Measurements from ENCODE around the gene SULF2.
"Not testable (repeated sequence)": the region's sequence is repeated elsewhere in the genome, so short reads cannot be mapped to it uniquely, and the experiment has no call there.

SULF2 gene

DNA sequence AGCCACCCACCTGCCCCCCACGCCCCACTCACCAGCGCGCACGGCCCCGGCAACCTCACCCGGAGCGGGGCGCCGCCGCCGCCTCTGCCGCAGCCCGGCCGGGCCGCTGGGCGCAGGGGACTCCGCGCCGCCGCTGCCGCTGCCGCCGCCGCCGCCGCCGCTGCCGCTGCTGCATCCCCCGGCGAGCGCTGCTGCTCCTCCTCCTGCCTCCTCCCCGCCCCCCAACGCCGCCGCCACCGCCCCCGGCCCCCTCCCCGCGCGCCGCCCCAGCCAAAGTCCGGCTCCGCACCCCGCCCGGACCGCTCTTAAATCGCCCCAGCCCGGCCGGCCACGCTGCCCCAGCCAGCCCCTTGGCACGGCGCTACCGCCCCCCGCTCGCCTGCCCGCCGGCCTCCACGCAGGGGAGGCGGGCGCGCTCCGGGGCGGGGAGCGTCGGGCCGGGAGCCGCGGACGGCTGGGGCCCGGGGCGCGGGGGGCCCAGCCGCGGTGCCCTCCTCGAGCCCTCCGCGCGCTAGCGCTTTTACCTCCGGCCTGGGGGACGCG is at the start of gene SULF2:
Gene SULF2, minus strand, starts transcription at position 171 of the 543 bp plus-strand sequence. CDS start 28,118 bp downstream, outside the sequence.
- no peak for FAIRE-seq
- DNase-seq (ENCODE audit: low spot score), result no peak

DNA sequence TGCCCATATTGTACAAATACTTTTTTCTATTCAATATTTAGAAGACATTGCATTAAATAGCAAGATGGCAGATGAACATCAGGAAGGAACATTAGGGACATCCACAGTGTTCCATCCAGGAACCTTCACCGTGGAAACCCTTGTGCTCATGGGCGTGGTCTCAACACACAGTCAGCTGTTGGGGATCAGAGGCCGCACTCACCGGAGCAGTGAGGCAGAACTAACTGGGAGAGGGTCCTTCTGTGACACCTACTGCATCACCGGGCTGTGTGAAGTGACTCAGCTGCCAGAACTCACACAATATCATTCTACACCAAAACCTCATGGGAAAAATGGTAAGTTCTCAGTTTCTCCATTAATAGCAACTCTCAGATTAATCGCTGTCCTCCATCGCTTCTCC is 46.4 kb upstream of the SULF2 start:
- not testable (repeated sequence) for FAIRE-seq

DNA sequence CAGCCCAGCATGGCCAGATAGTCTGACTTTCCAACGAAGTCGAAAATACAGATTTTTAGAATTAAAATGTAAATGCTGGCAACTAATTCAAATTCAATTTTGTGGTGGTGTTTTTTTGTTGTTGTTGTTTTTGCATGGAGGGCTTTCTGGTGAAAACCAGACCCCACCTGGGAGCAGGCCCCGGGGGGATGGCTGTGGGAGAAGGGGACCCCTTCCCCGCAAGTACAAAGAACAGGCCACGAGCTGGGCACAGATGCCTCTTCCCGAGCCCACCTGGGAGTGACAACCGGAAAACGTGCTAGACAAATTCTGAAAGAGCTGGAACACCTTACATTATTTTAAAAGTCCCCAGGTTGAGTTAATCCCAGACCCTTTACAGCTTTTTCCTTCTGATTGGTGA is 41.4 kb upstream of the SULF2 start:
- FAIRE-seq; DNase-seq (ENCODE audit: low spot score): not testable (repeated sequence)

More for the DNA sequence above, 46.4 kb upstream of the SULF2 start:
- DNase-seq (ENCODE audit: low spot score), result not testable (repeated sequence)

DNA sequence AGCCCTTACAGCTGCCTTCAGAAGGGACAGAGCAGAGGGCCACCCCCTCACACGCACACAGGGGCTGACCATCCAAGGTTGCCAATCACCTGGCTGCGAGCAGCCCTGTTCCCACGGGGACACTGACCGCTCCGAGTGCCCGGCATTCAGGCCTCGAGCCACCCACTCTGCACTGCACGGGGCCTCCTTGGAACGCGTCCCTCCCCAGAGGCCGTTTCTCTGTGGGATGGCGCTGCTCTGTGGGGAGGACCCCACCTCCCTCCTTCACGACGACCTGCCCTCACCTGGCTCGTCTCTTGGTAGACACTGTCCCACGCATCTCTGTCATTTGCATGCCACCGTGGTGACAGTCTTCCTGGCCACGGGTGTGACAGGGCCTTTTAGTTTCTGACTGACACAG is 40.7 kb upstream of the SULF2 start:
- FAIRE-seq; DNase-seq (ENCODE audit: low spot score): not testable (repeated sequence)

DNA sequence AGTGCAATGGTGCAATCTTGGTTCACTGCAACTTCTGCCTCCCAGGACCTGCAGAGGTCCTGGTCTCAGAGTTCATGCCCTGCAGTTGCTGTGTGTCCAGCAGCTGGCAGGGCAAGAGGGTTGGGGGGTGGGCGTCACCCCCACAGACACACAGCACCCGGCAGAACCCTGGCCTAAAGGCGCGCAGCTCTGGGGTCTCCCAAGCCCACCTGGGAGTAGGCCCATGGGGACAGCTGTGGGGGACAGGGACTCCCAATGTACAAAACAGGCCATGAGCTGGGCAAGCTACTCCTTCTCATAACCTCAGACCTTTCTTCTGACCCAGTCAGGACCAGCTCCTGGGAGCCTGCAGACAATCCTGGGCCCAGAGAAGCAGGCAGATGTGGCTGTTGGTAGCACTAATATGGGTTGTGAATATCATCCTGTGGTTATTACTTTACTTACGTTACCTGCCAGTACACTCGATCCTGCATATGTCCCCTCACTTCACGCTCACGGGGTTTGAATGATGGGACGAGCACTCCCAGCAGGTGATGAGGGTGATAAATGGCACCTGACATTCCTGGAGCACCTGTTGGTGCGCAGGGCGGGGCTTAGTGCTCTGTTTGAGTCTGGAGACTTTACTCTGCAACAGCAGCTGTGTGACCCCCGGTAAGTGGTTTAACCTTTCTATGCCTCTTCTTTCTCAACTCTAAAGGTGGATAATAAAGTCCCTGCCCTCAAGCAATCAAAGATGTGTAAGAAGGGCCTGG is 39.9 kb upstream of the SULF2 start:
- FAIRE-seq (no peak), DNase-seq (ENCODE audit: low spot score) (no peak)

DNA sequence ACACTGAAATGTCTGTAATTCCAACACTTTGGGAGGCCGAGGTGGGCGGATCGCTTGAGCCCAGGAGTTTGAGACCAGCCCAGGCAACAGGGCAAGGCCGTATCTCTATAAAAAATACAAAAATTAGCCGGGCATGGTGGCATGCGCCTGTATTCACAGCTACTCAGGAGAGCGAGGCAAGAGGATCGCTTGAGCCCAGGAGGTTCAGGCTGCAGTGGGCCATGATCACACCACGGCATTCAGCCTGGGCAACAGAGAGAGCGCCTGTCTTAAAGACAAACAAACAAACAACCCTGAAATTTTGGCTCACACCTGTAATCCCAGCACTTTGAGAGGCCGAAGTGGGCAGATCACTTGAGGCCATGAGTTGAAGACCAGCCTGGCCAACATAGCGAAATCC is 38.7 kb upstream of the SULF2 start:
- not testable (repeated sequence) for DNase-seq (ENCODE audit: low spot score); FAIRE-seq

DNA sequence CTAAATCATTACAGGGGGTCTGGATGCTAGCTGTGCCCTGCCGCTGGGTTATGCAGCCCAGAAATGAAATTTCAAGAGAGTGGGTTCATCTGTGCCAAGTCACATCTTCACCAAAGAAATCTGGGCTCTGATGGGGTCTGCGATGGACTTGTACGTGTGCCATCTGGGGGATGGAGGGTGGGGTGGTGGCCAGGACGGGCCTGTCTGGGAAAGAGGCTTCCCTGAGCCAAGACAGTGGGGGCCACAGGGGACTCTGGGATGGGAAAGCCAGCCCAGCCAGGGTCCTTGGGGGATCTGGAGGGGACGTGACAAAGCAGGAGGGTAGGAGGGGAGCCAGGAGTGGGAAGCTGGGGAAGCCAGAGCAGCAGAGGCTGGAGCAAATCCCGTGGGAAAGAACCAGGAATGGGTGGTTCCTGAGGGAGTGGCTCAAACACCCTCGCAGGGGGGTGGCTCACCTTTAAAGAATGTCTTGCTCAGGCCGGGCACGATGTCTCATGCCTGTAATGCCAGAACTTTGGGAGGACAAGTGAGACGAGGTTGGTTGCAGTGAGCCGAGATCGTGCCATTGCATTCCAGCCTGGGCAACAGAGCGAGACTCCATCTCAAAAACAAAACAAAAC is 36.3 kb upstream of the SULF2 start:
- FAIRE-seq, result no peak

DNA sequence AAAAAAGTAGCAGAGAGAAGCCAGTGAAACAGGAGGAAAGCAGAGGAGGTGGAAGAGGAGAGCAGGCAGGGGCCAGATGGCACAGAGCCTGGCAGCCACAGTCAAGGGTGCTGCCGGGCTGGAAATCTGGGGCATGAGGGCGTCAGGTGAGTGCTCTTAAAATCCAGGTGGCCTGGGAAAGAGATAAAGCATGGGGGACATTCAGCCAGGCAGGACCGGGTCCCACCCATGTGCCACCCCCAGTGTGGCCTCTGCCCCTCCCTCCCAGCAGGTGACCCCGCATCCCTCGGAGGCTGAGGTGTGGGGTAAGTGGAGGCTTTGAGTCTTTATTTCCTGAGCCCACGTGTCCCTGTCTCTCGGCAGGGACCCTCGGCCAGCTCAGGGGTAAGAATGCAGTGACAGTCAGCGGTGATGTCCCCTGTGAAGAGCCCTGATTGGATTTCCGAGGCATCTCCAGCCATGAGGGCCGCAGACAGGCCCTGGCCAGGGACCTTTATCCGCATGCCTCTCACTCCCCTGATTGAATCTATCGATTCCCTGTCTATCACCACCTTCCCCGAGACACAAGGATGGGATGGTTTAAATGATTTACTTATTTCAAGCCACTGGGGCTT is 33.8 kb upstream of the SULF2 start:
- FAIRE-seq (no peak), DNase-seq (ENCODE audit: low spot score) (no peak)

More for the DNA sequence above, 36.3 kb upstream of the SULF2 start:
- DNase-seq (ENCODE audit: low spot score), result peak; percentile 84

DNA sequence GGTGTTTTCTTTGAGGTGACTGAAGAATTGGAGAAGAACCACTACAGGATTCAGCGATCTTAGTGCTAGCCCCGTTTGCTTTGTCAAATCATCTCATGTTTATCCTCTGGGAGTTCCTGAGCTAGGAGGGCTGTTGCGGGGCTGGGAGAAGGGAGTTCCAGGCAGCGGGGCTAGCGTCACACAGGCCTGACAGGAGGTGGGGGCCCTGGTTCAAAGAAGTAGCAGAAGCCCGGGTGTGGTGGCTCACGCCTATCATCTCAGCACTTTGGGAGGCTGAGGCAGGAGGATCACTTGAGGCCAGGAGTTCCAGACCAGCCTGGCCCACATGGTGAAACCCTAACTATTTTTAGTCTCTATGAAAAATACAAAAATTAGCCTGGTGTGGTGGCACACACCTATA is 33.2 kb upstream of the SULF2 start:
- DNase-seq (ENCODE audit: low spot score) (no peak), FAIRE-seq (no peak)

DNA sequence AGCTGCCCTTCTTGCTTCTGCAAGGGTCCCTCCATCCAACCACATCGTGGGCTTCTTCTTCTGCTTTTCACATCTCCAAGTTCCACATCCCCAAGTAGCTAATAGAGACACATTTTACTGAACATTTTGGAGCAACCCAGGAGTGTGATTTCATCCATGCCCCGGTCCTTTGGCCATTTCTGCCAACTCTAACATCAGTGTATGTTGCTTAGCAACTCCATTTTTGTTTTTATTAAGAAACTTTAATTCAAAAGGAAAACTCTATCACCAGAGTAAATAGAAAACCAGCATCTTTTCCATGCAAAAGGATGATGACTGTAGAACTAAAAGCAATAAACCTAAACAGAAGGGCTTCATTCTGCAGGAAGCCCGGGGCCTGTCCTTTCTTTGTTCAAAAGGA is 32.7 kb upstream of the SULF2 start:
- DNase-seq (ENCODE audit: low spot score) (no peak), FAIRE-seq (no peak)

DNA sequence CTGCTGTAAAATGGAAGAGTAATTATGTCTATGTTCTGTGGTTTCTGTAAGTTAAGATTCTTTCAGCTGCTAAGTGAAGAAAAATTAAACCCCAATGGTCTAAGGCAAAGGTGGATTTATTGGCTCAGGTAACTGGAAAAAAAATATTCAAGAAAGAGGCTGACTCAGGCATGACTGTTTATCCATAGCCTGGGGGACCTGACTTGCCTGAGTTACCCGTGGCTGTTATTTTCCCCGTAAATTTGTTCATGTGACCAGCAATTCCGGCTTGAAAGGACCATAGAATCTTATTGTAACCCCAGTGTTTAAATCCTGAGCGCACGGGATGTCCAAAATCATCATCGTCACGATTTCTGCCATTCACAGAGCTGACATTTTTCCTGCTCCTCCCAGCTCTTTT is 32.3 kb upstream of the SULF2 start:
- FAIRE-seq (no peak), DNase-seq (ENCODE audit: low spot score) (no peak)

DNA sequence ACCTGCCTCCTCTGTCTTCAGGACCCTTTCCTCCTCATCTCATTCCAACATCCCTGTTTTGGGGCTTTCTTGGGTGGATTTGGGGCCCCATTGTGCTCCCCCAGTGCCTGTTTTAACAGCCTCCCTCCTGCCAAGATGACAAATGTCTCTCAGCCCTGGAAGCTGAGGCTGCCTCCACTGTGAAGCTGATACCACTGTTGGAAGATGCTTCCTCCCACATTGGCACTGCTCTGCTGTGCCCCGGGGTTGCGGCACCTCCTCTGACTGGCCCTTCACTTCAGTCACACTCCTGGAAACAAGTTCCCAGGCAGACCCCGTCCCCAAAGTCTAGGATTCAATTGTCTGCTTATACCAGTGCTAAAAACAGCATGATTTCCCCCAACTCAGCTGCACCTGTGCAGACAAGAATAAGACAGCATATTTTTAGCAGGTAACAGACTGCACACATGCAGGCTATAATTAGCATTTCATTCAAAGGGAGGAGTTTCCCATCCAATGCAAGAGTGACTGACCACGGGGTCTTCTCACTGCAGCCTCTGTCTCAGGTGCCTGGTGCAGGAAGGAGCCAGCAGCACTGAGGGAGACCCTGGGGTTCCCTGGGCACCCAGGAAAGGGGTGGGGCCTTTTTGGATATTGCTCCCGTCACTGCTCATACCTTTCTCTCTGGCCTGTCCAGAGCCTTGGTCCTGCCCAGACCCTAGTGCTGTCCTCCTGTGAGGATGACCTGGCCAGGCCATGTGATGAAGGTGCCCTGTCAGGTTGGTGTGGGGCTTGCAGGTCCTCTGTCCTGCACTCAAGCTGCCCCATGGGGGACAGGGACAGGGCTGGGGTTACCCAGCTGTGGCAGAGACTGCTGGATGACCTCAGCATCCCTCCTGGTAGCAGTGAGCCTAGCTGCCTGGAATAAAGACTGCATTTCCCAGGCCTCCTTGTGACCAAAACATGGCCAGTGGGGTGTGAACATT is 31.5 kb upstream of the SULF2 start:
- FAIRE-seq (no peak), DNase-seq (ENCODE audit: low spot score) (no peak)

DNA sequence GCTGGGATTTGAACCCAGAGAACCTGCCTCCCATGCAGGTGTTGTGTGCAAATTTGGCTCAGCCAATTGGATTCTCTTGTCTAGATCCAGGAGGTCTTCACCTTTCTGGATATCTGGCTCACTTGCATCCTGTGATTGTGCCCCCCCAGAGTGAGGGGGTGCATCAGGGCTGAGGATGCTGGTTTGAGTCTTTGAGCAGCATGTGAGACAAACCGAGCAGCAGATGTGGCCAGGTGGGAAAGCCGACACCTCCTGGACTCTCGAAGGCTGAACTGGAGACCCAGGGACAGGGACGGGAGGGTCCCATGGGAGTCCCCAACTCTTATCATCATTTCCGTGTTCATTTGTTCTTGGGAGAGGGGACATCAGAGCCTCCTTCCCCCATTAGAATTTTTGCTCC is 30.6 kb upstream of the SULF2 start:
- no peak for FAIRE-seq

DNA sequence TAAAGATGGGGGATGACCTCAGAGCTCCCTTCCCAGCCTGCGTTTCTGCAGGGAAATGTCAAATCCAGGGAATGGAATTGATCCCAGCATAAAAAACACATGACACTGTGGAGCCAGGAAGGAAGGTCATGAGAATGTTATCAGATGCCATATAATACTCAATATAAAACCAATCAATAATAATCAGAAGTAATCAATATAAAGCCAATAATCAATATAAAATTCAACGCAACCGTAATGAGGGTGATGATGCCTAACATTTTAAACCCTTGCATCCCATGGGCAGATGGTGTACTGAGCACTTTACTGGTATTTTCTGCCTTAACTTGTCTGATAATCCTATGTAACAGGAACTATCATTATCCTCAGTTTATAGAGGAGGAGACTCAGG is 30.1 kb upstream of the SULF2 start:
- DNase-seq (ENCODE audit: low spot score), result no peak
- FAIRE-seq, result no peak

More for the DNA sequence above, 30.6 kb upstream of the SULF2 start:
- DNase-seq (ENCODE audit: low spot score), result no peak

DNA sequence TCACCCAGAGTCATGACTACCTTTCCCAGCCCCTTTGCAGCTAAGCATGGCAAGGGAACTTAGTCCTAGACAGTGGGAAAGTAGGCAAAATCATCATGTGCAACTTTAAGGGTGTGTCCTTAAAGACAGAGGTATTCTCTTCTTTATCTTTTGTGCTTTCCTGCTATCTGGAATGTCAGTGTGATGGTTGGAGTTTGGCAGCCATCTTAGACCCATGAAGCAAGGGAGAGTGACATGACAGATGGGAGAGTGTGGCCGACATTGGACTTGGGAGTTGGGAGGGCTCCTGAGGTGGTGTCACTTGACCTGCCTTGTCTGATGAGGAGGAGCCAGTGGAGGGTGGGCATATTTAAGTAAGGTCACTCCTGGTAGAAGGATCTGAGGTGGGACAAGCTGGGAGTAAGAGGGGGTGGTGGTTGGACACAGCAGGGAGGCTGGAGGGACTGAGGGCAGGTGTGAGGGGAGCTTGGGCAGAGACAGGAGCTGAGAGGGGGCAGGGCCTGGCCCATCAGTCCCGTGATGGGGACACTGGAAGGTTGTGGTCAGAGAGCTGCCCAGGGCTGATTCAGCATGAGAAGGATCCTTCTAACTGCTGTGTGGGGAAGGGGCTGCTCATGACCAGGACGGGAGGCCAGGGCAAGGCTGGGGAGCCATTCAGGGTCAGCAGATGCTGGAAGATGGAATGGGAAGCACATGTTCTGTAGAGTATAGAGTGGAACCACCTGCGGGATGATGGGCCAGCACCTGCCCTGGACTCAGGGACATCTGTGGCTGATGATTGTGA is 29.5 kb upstream of the SULF2 start:
- DNase-seq (ENCODE audit: low spot score), result no peak
- FAIRE-seq, result peak; percentile 42

DNA sequence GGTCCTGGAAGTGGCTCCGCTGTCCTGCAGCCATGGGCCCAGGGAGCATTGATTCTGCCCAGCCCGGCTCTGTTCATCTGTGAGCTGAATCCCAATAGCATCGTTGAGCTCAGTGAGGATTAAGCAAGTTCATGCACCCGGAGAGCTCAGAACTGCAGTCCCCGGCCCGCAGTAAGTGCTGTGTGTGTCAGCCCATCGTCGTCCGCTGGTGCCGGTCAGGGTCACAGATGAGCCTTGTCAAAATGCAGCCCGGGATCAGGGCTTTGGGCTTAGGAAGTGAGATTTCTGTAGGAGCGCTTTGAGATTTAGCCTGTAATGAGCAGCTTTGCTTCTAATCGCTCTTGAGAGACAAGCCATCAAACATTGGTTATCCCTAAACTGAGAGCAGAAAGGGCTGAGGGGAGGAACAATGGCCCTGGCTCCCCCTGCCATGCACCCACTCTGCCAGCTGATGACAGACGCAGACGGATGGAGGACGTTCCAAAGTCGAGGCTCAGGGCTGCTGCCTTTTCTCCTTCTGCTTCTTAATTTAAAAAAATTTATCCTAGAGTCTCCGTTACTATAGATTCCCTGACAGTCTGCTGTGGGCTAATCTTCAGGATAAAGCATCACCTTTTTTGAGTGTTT is 25.6 kb upstream of the SULF2 start:
- no peak for DNase-seq (ENCODE audit: low spot score)

DNA sequence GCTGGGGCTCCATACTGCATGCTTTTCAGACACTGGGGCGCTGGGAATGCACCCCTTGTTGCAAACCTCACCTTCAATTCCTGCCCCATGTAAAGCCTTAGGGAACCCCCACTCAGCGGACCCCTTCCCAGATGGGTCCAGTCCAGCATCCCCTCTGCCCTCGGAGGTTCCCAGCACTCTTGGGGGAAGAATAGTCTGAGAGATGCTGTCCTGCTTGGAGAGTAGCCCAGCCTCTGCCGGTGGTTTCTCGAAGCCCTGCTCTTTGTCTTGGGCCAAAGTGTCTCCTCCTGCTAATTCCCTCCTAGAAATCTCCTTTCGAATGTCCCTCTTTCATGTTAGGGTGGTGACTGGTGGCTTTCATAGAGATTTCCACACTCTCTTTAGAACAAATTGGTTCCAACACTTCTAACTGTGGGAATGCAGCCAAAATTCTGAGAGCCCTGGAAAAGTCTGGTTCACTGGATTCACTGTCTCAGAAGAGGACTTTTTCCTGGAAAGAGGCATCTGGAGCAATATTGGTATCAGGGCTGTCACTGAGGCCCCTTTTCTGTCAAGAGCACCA is 24.9 kb upstream of the SULF2 start:
- DNase-seq (ENCODE audit: low spot score) (peak; percentile 32), FAIRE-seq (no peak)

More for the DNA sequence above, 25.6 kb upstream of the SULF2 start:
- FAIRE-seq, result no peak

DNA sequence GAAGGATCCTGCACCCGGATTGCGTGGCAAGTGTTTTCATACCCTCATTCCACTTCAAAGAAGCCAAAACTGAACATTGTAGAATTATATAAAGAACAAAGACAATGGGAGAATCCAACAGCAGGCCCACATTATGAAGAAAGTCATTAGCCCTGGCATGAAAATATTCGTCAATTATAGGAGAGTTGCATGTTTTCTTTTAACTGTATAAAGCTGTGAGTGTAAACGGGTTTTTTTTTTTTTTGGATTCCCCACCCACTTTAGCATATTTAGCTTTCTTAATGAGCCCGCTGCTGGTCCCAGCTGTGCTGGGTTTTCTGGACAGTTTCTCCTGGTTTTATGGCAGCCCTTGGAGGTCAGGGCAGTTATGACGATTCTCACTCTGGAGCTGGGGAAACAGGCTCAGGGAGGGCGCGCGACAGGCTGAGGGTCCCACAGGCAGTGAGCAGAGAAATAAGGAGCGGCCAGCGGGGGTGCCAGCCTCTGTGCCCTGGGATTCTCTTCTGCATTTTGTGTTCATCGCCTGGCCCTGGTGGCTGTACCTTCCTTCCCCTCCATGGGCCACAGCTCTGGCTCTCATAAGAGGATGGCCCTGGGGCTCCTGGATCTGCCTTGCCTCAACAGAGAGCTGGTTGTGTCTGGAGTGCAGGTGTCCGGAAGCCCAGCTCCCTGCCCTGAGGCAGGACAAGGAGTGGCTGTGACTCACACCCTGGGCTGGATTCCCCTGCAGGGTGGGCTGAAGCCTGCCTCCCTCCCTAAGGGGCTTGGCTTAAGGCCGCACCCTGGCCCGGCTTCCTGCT is 24.1 kb upstream of the SULF2 start:
- FAIRE-seq (peak; percentile 91), DNase-seq (ENCODE audit: low spot score) (peak; percentile 96)

DNA sequence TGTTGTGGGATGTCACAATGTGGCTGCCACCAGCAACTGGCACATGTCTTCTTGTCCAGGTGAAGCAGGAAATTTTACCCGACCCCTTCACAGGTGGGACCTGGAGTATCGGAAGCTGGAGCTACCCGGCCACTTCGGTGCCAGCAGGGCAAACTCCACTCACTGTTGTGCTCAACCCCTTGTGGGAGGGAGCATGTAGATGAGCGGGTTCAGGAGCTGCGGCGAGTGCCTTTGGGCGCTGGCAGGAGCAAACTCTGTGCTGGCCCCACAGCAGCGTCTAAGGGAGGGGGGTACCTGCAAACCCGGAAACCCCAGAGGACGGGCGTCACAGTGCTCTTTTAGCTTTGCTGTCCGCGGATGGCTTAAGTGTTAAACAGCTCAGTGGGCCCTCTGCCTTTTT is 20.7 kb upstream of the SULF2 start:
- no peak for DNase-seq (ENCODE audit: low spot score)
- FAIRE-seq, result no peak

Measured in urothelium cell line (cell line).